Mucosa of rectum (tissue), 2 donors: ENCODE data around the gene AICDA.
"Not testable (repeated sequence)": the region's sequence is repeated elsewhere in the genome, so short reads cannot be mapped to it uniquely, and the experiment has no call there.

Experiments used
- H3K27ac ChIP-seq, 2 donors: one replicate each; pipeline ENCODE4 v1.7.0; 2013; ENCODE audit warnings: inconsistent platforms in 2 of 2, low read depth in 2 of 2, low read length in 2 of 2
- H3K27me3 ChIP-seq, 2 donors: one replicate each; pipeline ENCODE4 v1.7.0; 2013; ENCODE audit warnings: low read length in 2 of 2; ENCODE audit not compliant: control insufficient read depth in 2 of 2, insufficient read depth in 2 of 2
- H3K36me3 ChIP-seq, 2 donors: one replicate each; pipeline ENCODE4 v1.7.0; 2013; ENCODE audit warnings: low read length in 2 of 2; ENCODE audit not compliant: control insufficient read depth in 2 of 2, insufficient read depth in 2 of 2
- H3K4me1 ChIP-seq, 2 donors: one replicate each; pipeline ENCODE4 v1.7.0; 2013; ENCODE audit warnings: low read length in 2 of 2, mild to moderate bottlenecking in 1 of 2; ENCODE audit not compliant: control insufficient read depth in 2 of 2, insufficient read depth in 2 of 2
- H3K4me3 ChIP-seq, 2 donors: one replicate each; pipeline ENCODE4 v1.7.0; 2013; ENCODE audit warnings: low read length in 2 of 2
- H3K9ac ChIP-seq, 2 donors: one replicate each; pipeline ENCODE4 v1.7.0; 2013; ENCODE audit warnings: low read length in 2 of 2, low read depth in 1 of 2, mild to moderate bottlenecking in 1 of 2
- H3K9me3 ChIP-seq, 2 donors: one replicate each; pipeline ENCODE4 v1.7.0; 2013; ENCODE audit warnings: low read length in 2 of 2; ENCODE audit not compliant: control insufficient read depth in 2 of 2
- donor health status: healthy.
- donor health status: Normal muscosa, but diverticular disease.

AICDA gene

GRCh38 chr12:8615206-8615605 lies 2.5 kb upstream of the AICDA start:
- Histone ChIP-seq H3K9ac (no peak overlapping the region), H3K4me1 (no peaks in the 10 kb centered on the region), H3K36me3 (no peaks in the 10 kb centered on the region), H3K27me3 (no peaks in the 10 kb centered on the region), H3K27ac (no peak overlapping the region), H3K4me3 (no peak overlapping the region), H3K9me3 (no peaks in the 10 kb centered on the region)

- not testable (repeated sequence) for H3K9me3 ChIP-seq, H3K27me3 ChIP-seq, H3K4me1 ChIP-seq, H3K9ac ChIP-seq, H3K27ac ChIP-seq, H3K36me3 ChIP-seq, H3K4me3 ChIP-seq
Observed at GRCh38 chr12:8613881-8614280, 1.2 kb upstream of the AICDA start.

- H3K9me3 ChIP-seq, result no peaks in the 10 kb centered on the region
- H3K27me3 ChIP-seq, result no peaks in the 10 kb centered on the region
- H3K36me3 ChIP-seq, result no peaks in the 10 kb centered on the region
- no peak overlapping the region for H3K9ac ChIP-seq
- H3K4me1 ChIP-seq, result no peaks in the 10 kb centered on the region
- H3K27ac ChIP-seq, result no peak overlapping the region
- no peak overlapping the region for H3K4me3 ChIP-seq
Observed at GRCh38 chr12:8609061-8609570, 3.5 kb downstream of the AICDA start.

GRCh38 chr12:8606890-8607289 lies 5.8 kb downstream of the AICDA start:
- no peak overlapping the region for H3K27ac ChIP-seq
- H3K27me3 ChIP-seq, result no peaks in the 10 kb centered on the region
- no peaks in the 10 kb centered on the region for H3K4me1 ChIP-seq
- no peaks in the 10 kb centered on the region for H3K36me3 ChIP-seq
- no peaks in the 10 kb centered on the region for H3K9me3 ChIP-seq
- H3K4me3 ChIP-seq, result no peak overlapping the region
- H3K9ac ChIP-seq, result no peak overlapping the region

GRCh38 chr12:8605057-8605456 lies 7.6 kb downstream of the AICDA start:
- Histone ChIP-seq H3K27ac (no peak overlapping the region), H3K36me3 (no peaks in the 10 kb centered on the region), H3K9me3 (no peaks in the 10 kb centered on the region), H3K4me3 (no peak overlapping the region), H3K27me3 (no peaks in the 10 kb centered on the region), H3K9ac (no peak overlapping the region), H3K4me1 (no peaks in the 10 kb centered on the region)

- Histone ChIP-seq H3K4me3 (no peak overlapping the region), H3K4me1 (no peaks in the 10 kb centered on the region), H3K36me3 (no peaks in the 10 kb centered on the region), H3K9ac (no peak overlapping the region), H3K27ac (no peak overlapping the region), H3K9me3 (no peaks in the 10 kb centered on the region), H3K27me3 (no peaks in the 10 kb centered on the region)
Observed at GRCh38 chr12:8603856-8604255, 8.8 kb downstream of the AICDA start.

- no peaks in the 10 kb centered on the region for H3K4me1 ChIP-seq
- no peak overlapping the region for H3K27ac ChIP-seq
- no peak overlapping the region for H3K9ac ChIP-seq
- no peaks in the 10 kb centered on the region for H3K36me3 ChIP-seq
- H3K9me3 ChIP-seq, result no peaks in the 10 kb centered on the region
- no peak overlapping the region for H3K4me3 ChIP-seq
- H3K27me3 ChIP-seq, result no peaks in the 10 kb centered on the region
Observed at GRCh38 chr12:8603286-8603685, 9.4 kb downstream of the AICDA start.

- Histone ChIP-seq H3K4me1 (no peaks in the 10 kb centered on the region), H3K4me3 (no peak overlapping the region), H3K9ac (no peak overlapping the region), H3K36me3 (no peaks in the 10 kb centered on the region), H3K27ac (no peak overlapping the region), H3K27me3 (no peaks in the 10 kb centered on the region), H3K9me3 (no peaks in the 10 kb centered on the region)
Observed at GRCh38 chr12:8596561-8596960, 16.1 kb downstream of the AICDA start.

- no peaks in the 10 kb centered on the region for H3K9me3 ChIP-seq
- no peaks in the 10 kb centered on the region for H3K36me3 ChIP-seq
- H3K27ac ChIP-seq, result no peak overlapping the region
- no peaks in the 10 kb centered on the region for H3K4me1 ChIP-seq
- H3K9ac ChIP-seq, result no peak overlapping the region
- no peak overlapping the region for H3K4me3 ChIP-seq
- H3K27me3 ChIP-seq, result no peaks in the 10 kb centered on the region
Observed at GRCh38 chr12:8594072-8594471, 18.6 kb downstream of the AICDA start.

GRCh38 chr12:8593246-8593645 lies 19.4 kb downstream of the AICDA start:
- H3K4me1 ChIP-seq, result no peaks in the 10 kb centered on the region
- no peaks in the 10 kb centered on the region for H3K27me3 ChIP-seq
- H3K27ac ChIP-seq, result no peak overlapping the region
- no peaks in the 10 kb centered on the region for H3K9me3 ChIP-seq
- H3K9ac ChIP-seq, result no peak overlapping the region
- H3K4me3 ChIP-seq, result no peak overlapping the region
- no peaks in the 10 kb centered on the region for H3K36me3 ChIP-seq
